Liver (tissue), 9 donors: Measurements from ENCODE around the gene FAM219A. TPM values are rescaled to one million over a fixed set of nuclear protein-coding genes. Genes with fewer than 3 reads are reported as not detected.

ENCODE experiments used
- DNase-seq: peaks from one replicate; pipeline ENCODE4 v3.0.0-alpha.2; 2017; ENCODE audit warnings: low spot score
- H3K27ac ChIP-seq, 2 donors: one replicate each; pipeline ENCODE4 v1.7.0; 2013; ENCODE audit warnings: inconsistent platforms in 2 of 2, low read length in 2 of 2, control low read depth in 1 of 2, low read depth in 1 of 2, mild to moderate bottlenecking in 1 of 2
- H3K27me3 ChIP-seq, 4 donors: one replicate each; pipeline versions ENCODE4 v1.6.1 to v1.7.0; 2013; ENCODE audit warnings: low read length in 3 of 4, inconsistent platforms in 1 of 4, mild to moderate bottlenecking in 1 of 4, moderate library complexity in 1 of 4; ENCODE audit not compliant: control insufficient read depth in 4 of 4, insufficient read depth in 4 of 4
- H3K36me3 ChIP-seq, 4 donors: one replicate each; pipeline versions ENCODE4 v1.6.1 to v1.7.0; 2013; ENCODE audit warnings: low read length in 3 of 4, mild to moderate bottlenecking in 3 of 4, low read depth in 1 of 4, moderate library complexity in 1 of 4; ENCODE audit not compliant: control insufficient read depth in 4 of 4, insufficient read depth in 3 of 4
- H3K4me1 ChIP-seq, 4 donors: one replicate each; pipeline versions ENCODE4 v1.6.1 to v1.7.0; 2013; ENCODE audit warnings: low read length in 3 of 4, mild to moderate bottlenecking in 3 of 4, moderate library complexity in 1 of 4; ENCODE audit not compliant: control insufficient read depth in 4 of 4, insufficient read depth in 4 of 4
- H3K4me3 ChIP-seq, 3 donors: one replicate each; pipeline versions ENCODE4 v1.6.1 to v1.7.0; 2013; ENCODE audit warnings: low read length in 3 of 3, control low read depth in 1 of 3, low read depth in 1 of 3, mild to moderate bottlenecking in 1 of 3
- H3K9ac ChIP-seq, 2 donors: one replicate each; pipeline ENCODE4 v1.7.0; 2013; ENCODE audit warnings: low read length in 2 of 2, mild to moderate bottlenecking in 2 of 2, moderate library complexity in 2 of 2, control low read depth in 1 of 2, low read depth in 1 of 2
- H3K9me3 ChIP-seq, 4 donors: one replicate each; pipeline versions ENCODE4 v1.6.1 to v1.7.0; 2013; ENCODE audit warnings: low read length in 3 of 4; ENCODE audit not compliant: control insufficient read depth in 4 of 4
- EGR1 ChIP-seq, 2 donors: IDR thresholded peaks; 2 replicates each; pipeline ENCODE4 v1.6.1; 2016 to 2018; ENCODE audit warnings: antibody characterized with exemption in 2 of 2, low read depth in 2 of 2
- FOXA1 ChIP-seq: IDR thresholded peaks from 2 replicates; pipeline ENCODE4 v1.6.1; 2016; ENCODE audit warnings: antibody characterized with exemption
- FOXA2 ChIP-seq: IDR thresholded peaks from 2 replicates; pipeline ENCODE4 v1.6.1; 2016; ENCODE audit warnings: antibody characterized with exemption
- GABPA ChIP-seq, 2 donors: IDR thresholded peaks in 1 of 2; conservative IDR thresholded peaks in 1 of 2; 2 replicates each; pipeline ENCODE4 v1.6.1; 2016; ENCODE audit warnings: antibody characterized with exemption in 2 of 2, mild to moderate bottlenecking in 1 of 2, moderate library complexity in 1 of 2
- HNF4A ChIP-seq, 2 donors: conservative IDR thresholded peaks; 2 replicates each; pipeline ENCODE4 v1.6.1; 2016; ENCODE audit warnings: antibody characterized with exemption in 2 of 2, mild to moderate bottlenecking in 2 of 2
- HNF4G ChIP-seq: IDR thresholded peaks from 2 replicates; pipeline ENCODE4 v1.6.1; 2016; ENCODE audit warnings: antibody characterized with exemption
- JUND ChIP-seq, 2 donors: IDR thresholded peaks; 2 replicates each; pipeline ENCODE4 v1.6.1; 2016; ENCODE audit warnings: antibody characterized with exemption in 2 of 2
- NR2F2 ChIP-seq: IDR thresholded peaks from 2 replicates; pipeline ENCODE4 v1.6.1; 2016; ENCODE audit warnings: antibody characterized with exemption
- RAD21 ChIP-seq, 2 donors: IDR thresholded peaks; 2 replicates each; pipeline ENCODE4 v1.6.1; 2016; ENCODE audit warnings: antibody characterized with exemption in 2 of 2, mild to moderate bottlenecking in 2 of 2
- SP1 ChIP-seq: IDR thresholded peaks from 2 replicates; pipeline ENCODE4 v1.6.1; 2018; ENCODE audit warnings: antibody characterized with exemption, mild to moderate bottlenecking
- TAF1 ChIP-seq: conservative IDR thresholded peaks from 2 replicates; pipeline ENCODE4 v1.6.1; 2016; ENCODE audit warnings: antibody characterized with exemption, mild to moderate bottlenecking
- YY1 ChIP-seq: IDR thresholded peaks from 2 replicates; pipeline ENCODE4 v1.6.1; 2016; ENCODE audit warnings: antibody characterized with exemption, mild to moderate bottlenecking
- whole genome bisulfite sequencing: extraction: QIAGEN DNeasy Blood & Tissue Kit; methylation state at CpG from one replicate; pipeline ENCODE4 v1.1.7; 2013; 5-methylcytosine and 5-hydroxymethylcytosine counted together
- polyA plus RNA-seq, 2 donors: library from polyadenylated mRNA; stranded (reverse) in 1 of 2; unstranded in 1 of 2; fragments of 200-250 nt in 1 of 2; fragments of >200 nt in 1 of 2; fragmentation: Nextera tagmentation in 1 of 2; extraction: Ambion mirVana in 1 of 2; gene quantifications; one replicate each; pipeline versions ENCODE4 v1.2.1 to v1.2.3, GENCODE V29; 2013 to 2015
- total RNA-seq, 2 donors: library from RNA; depleted of rRNA; stranded (reverse); fragments of >200 nt; gene quantifications; one replicate each; pipeline ENCODE4 v1.2.3, GENCODE V29; 2014
- TF ChIP-seq, protein P1 (sequence below): fragments of 150-350 bp; IDR thresholded peaks from 2 replicates; pipeline ENCODE4 v1.5.1; 2017; ENCODE audit warnings: improper control_type of control experiment, low read depth, low read length; ENCODE audit not compliant: missing input control
- TF ChIP-seq, protein P2 (sequence below): IDR thresholded peaks from 2 replicates; pipeline ENCODE4 v1.6.1; 2016; ENCODE audit warnings: antibody characterized with exemption
- TF ChIP-seq, protein P3 (sequence below): IDR thresholded peaks from 2 replicates; pipeline ENCODE4 v1.6.1; 2016; ENCODE audit warnings: antibody characterized with exemption
- TF ChIP-seq, protein P4 (sequence below): IDR thresholded peaks from 2 replicates; pipeline ENCODE4 v1.6.1; 2016; ENCODE audit warnings: antibody characterized with exemption, mild to moderate bottlenecking
- TF ChIP-seq, protein P5 (sequence below): IDR thresholded peaks from 2 replicates; pipeline ENCODE4 v1.6.1; 2016; ENCODE audit warnings: antibody characterized with exemption
- donor health status: healthy.
- donor health status: healthy.
- donor health status: healthy.
- donor health status: healthy.
- donor health status: healthy.

Gene FAM219A
- total and polyA plus RNA-seq, 4 donors: 1.6 to 3.6 (median 2.4) TPM

DNA sequence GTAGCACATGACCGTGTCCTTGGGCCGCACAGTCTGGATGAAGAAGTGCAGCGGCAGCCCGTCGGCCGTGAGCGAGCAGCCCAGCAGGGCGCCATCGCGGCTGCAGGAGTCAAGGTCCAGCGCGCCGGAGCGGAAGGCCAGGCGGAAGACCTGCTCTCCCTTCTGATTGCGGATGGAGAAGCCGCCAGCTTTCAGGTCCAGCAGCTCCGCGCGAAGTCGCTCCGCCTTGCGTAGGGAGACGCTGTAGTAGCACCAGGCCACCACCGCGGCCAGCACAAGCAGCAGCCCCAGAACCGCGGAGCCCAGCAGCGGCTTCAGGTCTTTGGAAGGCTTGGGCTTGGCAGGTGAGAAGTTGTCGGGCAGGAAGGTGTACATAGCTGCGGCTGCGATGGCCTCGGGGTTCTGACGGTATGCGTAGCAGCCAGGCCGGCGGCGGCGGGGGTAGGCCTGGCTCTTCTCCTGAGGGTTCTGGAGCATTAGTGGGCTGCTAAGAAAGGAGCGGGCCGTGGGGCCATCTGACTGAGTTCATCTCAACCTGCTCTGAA lies 85.8 kb downstream of the FAM219A start:
- Histone ChIP-seq H3K36me3 (peaks cover 3 to 11% (median 7%) of the 10 kb centered on the region in 4 donors), H3K9me3 (no peaks in the 10 kb centered on the region), H3K27ac (no peak overlapping the region), H3K27me3 (no peaks in the 10 kb centered on the region), H3K4me3 (no peak overlapping the region), H3K9ac (no peak overlapping the region), H3K4me1 (peaks cover 8 to 56% (median 41%) of the 10 kb centered on the region in 4 donors)
- TF ChIP-seq, protein P1, sequence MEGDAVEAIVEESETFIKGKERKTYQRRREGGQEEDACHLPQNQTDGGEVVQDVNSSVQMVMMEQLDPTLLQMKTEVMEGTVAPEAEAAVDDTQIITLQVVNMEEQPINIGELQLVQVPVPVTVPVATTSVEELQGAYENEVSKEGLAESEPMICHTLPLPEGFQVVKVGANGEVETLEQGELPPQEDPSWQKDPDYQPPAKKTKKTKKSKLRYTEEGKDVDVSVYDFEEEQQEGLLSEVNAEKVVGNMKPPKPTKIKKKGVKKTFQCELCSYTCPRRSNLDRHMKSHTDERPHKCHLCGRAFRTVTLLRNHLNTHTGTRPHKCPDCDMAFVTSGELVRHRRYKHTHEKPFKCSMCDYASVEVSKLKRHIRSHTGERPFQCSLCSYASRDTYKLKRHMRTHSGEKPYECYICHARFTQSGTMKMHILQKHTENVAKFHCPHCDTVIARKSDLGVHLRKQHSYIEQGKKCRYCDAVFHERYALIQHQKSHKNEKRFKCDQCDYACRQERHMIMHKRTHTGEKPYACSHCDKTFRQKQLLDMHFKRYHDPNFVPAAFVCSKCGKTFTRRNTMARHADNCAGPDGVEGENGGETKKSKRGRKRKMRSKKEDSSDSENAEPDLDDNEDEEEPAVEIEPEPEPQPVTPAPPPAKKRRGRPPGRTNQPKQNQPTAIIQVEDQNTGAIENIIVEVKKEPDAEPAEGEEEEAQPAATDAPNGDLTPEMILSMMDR: no peak
- TF ChIP-seq FOXA2 (no peak), YY1 (no peak), RAD21 (IDR thresholded peaks at IDR 0.05) (no peak), FOXA1 (no peak), SP1 (no peak), TAF1 (no peak), NR2F2 (no peak), GABPA (IDR thresholded peaks at IDR 0.05 in 1 of 2, conservative IDR thresholded peaks at IDR 0.05 in 1 of 2) (no peak), HNF4G (no peak)
- TF ChIP-seq, protein P2, sequence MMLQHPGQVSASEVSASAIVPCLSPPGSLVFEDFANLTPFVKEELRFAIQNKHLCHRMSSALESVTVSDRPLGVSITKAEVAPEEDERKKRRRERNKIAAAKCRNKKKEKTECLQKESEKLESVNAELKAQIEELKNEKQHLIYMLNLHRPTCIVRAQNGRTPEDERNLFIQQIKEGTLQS: no peak
- DNase-seq: no peak
- WGBS: 86% methylated on average over 41 of the region's 41 CpGs

DNA sequence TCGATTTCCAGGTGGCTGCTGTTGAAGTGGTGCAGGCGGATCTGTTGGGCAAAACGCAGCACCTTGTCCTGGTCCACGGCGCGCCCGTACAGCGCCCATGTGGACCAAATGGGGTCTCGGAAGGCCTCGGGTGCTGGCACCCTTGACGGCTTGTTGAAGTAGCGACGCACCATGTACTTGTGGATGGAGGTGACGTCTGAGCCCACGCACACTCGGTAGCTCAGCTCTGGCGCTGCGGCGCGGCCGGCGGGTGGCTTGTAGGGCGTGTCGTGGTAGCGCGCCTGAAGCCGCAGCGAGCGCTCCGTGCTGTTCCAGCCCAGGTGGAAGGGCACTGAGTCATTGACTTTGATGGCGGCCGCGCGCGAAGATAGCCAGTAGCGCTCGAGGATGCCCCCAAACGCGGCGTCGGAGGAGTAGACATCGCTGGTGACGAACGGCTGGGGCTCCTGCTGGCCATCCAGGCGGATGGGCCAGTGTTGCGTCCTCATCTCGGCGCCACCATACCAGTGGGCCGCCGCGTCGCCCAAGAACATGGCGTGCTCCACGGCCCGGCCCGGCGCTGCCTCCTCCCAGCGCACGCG lies 86.4 kb downstream of the FAM219A start:
- Histone ChIP-seq H3K9ac (no peak overlapping the region), H3K27ac (no peak overlapping the region), H3K27me3 (no peaks in the 10 kb centered on the region), H3K4me1 (peaks cover 8 to 52% (median 39%) of the 10 kb centered on the region in 4 donors), H3K36me3 (peaks cover 3 to 11% (median 7%) of the 10 kb centered on the region in 4 donors), H3K4me3 (no peak overlapping the region), H3K9me3 (no peaks in the 10 kb centered on the region)
- no peak for TF ChIP-seq HNF4A (conservative IDR thresholded peaks at IDR 0.05)
- TF ChIP-seq, protein P3, sequence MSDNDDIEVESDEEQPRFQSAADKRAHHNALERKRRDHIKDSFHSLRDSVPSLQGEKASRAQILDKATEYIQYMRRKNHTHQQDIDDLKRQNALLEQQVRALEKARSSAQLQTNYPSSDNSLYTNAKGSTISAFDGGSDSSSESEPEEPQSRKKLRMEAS: no peak
- WGBS: 90% methylated on average over 60 of the region's 60 CpGs
- DNase-seq: no peak

DNA sequence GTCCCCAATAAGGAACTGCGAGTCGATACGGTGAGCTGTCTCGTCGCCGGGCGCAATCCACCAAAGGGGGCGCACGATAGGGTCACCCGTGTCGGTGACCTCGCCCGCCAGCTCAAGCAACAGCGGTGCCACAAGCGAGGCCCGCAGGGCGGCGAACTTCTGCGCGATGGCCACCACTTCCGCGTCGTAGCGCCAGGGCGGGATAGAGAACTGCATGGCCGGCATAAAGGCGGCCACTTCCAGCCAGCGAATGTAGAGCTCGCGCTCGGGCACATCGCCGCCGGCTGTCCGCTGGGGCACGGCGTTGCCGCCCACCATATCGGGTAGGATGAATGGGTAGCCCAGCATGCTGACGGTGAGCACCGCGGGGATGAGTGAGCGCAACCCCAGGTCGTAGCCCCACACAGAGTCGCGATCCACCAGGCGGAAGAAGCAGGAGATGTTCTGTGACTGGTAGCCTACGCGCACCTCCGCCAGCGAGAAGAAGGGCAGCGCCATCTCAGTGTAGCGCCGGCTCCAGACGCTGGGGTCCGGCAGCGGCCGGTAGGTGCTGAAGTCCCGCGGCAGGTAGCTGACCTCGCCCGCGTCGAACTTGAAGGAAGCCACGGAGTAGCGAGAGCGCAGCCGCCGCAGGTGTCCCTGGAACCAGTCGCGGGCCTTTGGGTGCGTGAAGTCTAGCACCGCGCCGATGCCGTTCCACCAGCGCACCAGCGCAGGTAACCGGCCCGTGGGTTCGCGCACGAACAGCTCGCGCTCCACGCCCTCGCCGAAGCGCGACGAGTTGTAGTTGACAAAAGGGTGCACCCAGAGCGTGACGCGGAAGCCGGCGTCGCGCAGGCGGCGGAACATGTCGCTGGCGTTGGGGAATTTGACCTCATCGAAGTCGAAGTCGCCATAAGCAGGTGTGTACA lies 87.1 kb downstream of the FAM219A start:
- WGBS: 78% methylated on average over 105 of the region's 105 CpGs
- H3K9ac ChIP-seq: no peak overlapping the region
- H3K27ac ChIP-seq: no peak overlapping the region
- no peaks in the 10 kb centered on the region for H3K9me3 ChIP-seq
- TF ChIP-seq GABPA (IDR thresholded peaks at IDR 0.05 in 1 of 2, conservative IDR thresholded peaks at IDR 0.05 in 1 of 2) (no peak), FOXA1 (no peak), EGR1 (IDR thresholded peaks at IDR 0.05; ENCODE audit: low read depth in 2 of 2) (no peak), JUND (IDR thresholded peaks at IDR 0.05) (no peak), HNF4G (no peak), RAD21 (IDR thresholded peaks at IDR 0.05) (no peak), YY1 (no peak)
- TF ChIP-seq, protein P2: no peak
- TF ChIP-seq, protein P4, sequence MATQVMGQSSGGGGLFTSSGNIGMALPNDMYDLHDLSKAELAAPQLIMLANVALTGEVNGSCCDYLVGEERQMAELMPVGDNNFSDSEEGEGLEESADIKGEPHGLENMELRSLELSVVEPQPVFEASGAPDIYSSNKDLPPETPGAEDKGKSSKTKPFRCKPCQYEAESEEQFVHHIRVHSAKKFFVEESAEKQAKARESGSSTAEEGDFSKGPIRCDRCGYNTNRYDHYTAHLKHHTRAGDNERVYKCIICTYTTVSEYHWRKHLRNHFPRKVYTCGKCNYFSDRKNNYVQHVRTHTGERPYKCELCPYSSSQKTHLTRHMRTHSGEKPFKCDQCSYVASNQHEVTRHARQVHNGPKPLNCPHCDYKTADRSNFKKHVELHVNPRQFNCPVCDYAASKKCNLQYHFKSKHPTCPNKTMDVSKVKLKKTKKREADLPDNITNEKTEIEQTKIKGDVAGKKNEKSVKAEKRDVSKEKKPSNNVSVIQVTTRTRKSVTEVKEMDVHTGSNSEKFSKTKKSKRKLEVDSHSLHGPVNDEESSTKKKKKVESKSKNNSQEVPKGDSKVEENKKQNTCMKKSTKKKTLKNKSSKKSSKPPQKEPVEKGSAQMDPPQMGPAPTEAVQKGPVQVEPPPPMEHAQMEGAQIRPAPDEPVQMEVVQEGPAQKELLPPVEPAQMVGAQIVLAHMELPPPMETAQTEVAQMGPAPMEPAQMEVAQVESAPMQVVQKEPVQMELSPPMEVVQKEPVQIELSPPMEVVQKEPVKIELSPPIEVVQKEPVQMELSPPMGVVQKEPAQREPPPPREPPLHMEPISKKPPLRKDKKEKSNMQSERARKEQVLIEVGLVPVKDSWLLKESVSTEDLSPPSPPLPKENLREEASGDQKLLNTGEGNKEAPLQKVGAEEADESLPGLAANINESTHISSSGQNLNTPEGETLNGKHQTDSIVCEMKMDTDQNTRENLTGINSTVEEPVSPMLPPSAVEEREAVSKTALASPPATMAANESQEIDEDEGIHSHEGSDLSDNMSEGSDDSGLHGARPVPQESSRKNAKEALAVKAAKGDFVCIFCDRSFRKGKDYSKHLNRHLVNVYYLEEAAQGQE: no peak
- TF ChIP-seq, protein P3: no peak
- TF ChIP-seq, protein P5, sequence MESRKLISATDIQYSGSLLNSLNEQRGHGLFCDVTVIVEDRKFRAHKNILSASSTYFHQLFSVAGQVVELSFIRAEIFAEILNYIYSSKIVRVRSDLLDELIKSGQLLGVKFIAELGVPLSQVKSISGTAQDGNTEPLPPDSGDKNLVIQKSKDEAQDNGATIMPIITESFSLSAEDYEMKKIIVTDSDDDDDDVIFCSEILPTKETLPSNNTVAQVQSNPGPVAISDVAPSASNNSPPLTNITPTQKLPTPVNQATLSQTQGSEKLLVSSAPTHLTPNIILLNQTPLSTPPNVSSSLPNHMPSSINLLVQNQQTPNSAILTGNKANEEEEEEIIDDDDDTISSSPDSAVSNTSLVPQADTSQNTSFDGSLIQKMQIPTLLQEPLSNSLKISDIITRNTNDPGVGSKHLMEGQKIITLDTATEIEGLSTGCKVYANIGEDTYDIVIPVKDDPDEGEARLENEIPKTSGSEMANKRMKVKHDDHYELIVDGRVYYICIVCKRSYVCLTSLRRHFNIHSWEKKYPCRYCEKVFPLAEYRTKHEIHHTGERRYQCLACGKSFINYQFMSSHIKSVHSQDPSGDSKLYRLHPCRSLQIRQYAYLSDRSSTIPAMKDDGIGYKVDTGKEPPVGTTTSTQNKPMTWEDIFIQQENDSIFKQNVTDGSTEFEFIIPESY: no peak
- no peak for DNase-seq
- no peak overlapping the region for H3K4me3 ChIP-seq
- peaks cover 8 to 54% (median 40%) of the 10 kb centered on the region in 4 donors for H3K4me1 ChIP-seq
- H3K27me3 ChIP-seq: no peaks in the 10 kb centered on the region
- H3K36me3 ChIP-seq: peaks cover 3 to 11% (median 7%) of the 10 kb centered on the region in 4 donors
